ENCODE data around the gene CPNE9.

Gene CPNE9

DNA sequence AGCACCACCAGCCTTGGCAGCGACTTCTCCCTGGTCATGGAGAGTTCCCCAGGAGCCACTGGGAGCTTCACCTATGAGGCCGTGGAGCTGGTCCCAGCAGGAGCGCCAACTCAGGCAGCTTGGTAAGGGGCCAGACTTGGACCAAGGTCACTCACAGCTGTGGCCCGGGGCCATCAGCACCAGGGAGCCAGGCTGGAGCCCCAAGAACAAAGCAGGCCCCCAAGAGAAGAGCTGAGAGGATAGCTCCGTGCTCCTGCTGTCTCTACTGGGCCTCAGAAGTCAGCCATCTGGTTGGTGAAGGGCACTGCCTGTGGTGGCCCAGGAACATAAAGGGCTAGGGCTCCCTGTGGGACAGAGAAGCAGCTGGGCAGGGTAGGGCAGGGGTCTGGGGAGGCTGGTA, 14.7 kb upstream of the CPNE9 start:
- no peak for DNase-seq

DNA sequence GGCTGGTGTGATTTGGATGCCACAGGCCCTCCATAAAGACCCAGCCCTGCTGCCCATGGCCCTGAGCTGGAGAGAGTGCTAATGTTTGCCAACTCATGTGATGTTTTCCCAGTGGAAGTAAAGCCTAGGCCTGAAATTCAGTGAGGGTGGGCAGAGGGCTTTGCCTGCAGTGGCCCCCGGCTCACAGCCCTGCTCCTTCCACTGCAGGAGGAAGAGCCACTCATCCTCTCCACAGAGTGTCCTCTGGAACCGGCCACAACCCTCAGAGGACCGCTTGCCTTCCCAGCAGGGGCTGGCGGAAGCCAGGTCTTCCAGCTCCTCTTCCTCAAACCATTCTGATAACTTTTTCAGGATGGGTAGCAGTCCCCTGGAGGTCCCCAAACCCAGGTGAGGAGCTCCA, 13.9 kb upstream of the CPNE9 start:
- DNase-seq, result no peak

DNA sequence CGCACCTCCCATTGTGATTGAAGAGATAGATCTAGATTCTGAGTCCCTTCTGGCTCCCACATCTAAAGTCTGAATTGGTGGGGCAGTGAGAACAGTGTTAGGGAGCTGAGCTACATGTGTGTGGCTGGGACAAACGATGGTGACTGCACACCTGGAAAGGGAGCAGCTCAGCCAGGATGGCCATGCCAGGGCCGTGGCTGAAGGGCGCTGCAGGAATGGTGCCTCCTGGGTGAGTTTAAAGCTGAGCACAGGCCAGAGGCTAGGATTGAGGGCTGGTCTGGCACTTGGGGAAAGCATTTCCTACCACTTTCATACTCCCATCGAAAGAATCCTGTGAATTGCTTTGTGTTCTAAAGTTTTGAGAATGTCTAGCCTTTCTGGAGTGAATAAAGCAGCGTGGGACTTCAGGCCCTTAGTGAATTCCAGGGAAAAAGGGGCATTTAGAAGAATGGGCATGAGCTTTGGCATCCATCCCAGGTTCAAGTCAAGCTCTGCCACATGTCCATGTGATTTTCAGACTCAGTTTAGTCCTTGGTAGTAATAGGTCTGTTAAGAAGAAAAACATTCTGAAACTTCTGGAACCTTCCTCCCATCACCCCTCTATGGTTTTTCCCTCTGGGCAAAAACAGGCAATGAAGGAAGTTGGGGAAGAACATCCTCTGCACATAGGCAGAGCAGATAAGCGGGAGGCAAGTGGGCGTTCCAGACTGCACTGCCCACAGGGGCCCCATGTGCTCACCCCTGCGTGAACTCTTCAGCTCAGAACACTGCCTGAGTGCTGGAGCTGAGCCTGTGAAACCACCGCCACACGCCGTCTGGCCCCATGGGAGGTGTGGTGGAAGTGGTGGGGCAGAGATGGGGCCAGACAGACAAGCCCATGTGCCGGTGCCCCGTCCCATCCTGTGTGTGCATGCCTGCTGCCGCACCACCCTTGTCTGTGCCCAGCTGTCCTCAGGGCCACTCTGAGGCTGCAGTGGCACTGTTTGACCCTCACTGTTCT, 12.9 kb upstream of the CPNE9 start:
- DNase-seq, result peak; percentile 60

- no peak for DNase-seq
Measured at GRCh38 chr3:9691636-9692035, 12.0 kb upstream of the CPNE9 start.

GRCh38 chr3:9692416-9692815, 11.2 kb upstream of the CPNE9 start:
- no peak for DNase-seq

DNA sequence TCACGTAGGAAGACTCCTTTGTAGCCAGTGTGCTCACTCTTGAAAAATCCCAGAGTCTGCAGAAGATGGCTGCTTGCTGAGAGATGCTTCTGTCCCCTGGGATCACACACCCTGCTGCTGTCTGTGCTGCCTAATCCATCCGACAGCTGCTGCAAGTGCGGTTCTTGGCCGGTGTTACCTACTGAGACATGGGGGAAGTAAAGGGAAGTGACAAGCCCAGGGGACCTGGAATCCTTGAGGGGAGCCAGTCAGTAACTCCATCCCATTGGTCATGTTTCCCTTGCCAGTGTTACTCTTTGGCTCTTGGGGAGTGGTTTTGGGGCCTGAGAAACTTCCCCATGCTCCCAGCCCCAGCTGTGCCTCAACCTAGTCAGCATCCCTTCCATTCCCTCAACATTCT, 8.3 kb upstream of the CPNE9 start:
- no peak for DNase-seq

- DNase-seq, result no peak
Measured at GRCh38 chr3:9695746-9696145, 7.9 kb upstream of the CPNE9 start.

DNA sequence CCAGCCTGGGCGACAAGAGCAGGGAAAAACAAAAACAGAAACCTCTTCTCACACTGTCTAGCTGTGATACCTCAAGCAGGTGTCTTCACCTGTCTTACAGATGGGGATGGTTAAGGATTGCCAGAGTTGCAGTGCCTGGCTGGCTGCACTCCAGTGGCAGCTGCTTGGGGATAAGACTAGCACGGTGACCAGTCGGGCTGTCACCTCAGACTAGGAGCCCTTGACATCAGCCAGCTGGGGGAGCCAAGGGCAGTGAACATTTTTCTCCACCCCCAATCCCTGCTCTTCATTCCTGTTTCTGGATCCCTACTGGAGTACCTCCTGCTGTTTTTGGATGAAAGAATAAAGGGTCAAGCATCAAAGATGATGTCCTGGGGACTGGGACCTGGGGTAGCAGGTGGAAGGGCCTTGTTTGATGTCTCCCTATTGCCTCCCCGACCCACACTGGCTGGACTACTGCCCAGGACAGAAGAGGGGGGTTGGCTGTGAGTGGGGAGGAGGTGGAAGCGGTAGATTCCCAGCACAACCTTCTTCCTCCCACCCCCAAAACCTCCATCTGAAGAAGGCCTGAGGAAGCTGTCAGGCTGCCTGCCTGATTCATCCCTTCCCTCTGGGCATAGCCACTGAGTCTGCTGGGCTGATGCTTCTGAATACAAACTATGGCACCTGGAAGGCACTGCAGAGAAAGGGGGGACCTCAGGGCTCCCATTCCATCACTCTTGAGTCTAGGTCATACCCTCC, 7.0 kb upstream of the CPNE9 start:
- DNase-seq, result no peak

GRCh38 chr3:9697892-9698291, 5.7 kb upstream of the CPNE9 start:
- DNase-seq, result no peak

DNA sequence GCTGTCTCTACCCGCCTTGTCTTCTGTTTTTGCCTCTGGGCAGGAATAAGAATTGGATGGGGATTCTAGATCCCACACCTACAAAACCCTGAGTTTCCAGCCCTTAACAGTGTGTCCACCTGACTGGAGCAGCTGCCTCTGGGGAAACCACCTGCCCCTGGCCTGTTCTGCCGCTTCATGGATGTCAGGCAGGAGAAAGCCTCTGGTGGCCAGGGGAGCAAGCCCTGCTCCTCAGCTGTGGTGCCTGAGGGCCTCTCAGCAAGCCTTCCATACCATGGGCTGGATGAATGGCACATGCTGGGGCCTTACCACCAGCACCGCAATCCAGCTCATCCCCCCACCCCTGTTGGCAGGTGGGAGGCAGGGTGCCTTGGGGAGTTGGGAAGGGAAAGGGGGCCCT, 5.3 kb upstream of the CPNE9 start:
- DNase-seq, result no peak

DNA sequence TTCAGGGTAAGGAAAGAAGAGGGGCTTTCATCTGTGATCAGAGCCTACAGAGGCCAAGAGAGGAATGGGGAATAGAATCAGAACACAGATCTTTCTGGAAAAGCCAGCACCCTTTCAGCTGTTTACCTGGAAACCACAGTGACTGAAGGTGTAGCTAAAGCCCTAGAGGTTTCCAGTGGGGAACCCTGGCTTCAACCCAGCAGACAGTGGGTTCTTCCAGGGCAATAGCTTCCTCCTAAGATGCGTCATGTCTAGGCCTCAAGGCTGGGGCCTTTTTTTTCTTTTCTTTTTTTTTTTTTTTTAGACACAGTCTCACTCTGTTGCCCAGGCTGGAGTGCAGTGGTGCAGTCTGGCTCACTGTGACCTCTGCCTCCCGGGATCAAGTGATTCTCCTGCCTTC, 3.1 kb upstream of the CPNE9 start:
- no peak for DNase-seq

DNA sequence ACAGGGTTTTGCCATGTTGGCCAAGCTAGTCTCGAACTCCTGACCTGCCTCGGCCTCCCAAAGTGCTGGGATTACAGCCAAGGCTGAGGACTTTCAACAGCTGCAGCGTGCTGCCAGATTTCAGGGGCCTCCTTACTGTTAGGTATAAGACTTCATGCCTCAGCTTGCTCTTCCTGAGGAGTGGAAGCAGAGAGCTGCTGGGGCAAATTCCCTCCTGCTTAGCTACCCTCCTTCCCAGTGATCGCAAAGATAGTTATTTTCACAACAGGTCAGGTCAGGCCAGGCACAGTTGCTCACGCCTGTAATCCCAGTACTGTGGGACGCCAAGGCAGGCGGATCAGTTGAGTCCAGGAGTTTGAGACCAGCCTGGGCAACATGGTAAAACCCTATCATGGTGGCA, 2.6 kb upstream of the CPNE9 start:
- no peak for DNase-seq

GRCh38 chr3:9701711-9702110, 1.9 kb upstream of the CPNE9 start:
- DNase-seq, result no peak

DNA sequence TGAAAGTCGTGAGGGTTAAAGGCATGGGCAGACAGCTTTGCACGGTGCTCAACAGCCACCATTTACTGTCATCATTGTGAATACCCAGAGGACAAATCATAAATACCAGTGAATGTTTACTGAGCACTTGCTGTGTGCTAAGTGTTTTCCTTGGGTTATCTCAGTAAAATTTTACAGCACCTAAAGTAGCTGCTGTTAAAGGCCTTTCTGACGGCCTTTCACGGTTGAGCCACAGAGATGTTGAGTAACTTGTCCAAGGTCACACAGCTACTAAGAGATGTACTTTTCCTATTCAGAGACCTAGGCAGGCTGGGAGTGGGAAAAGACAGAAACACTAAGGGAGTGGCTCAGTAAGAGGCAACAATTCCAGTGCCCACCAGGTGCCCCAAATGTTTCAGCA, 393 bp upstream of the CPNE9 start:
- DNase-seq, result no peak

- DNase-seq, result no peak
Measured at GRCh38 chr3:9704347-9705322, 1.0 kb downstream of the CPNE9 start.

- no peak for DNase-seq
Measured at GRCh38 chr3:9710174-9710739, 6.6 kb downstream of the CPNE9 start.

GRCh38 chr3:9712415-9712814, 8.8 kb downstream of the CPNE9 start:
- no peak for DNase-seq

GRCh38 chr3:9713142-9713541, 9.5 kb downstream of the CPNE9 start:
- no peak for DNase-seq

- no peak for DNase-seq
Measured at GRCh38 chr3:9715136-9715535, 11.5 kb downstream of the CPNE9 start.

GRCh38 chr3:9715764-9716437, 12.3 kb downstream of the CPNE9 start:
- peak; percentile 96 for DNase-seq

GRCh38 chr3:9716801-9717555, 13.3 kb downstream of the CPNE9 start:
- no peak for DNase-seq
